ENCODE results near the gene PCK1. TPM values are rescaled to one million over a fixed set of nuclear protein-coding genes. Genes with fewer than 3 reads are reported as not detected.

Gene PCK1
- total and polyA plus RNA-seq, 2 of the 13 experiments (the other 11 are each of a cell fraction or from before 2014, with no cell fraction given): 6.5 to 12.6 TPM

- TF ChIP-seq, protein P1, sequence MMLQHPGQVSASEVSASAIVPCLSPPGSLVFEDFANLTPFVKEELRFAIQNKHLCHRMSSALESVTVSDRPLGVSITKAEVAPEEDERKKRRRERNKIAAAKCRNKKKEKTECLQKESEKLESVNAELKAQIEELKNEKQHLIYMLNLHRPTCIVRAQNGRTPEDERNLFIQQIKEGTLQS (CRISPR knock-in tag; IDR thresholded peaks at IDR 0.05): no peak
- no peak for TF ChIP-seq HINFP (CRISPR knock-in tag; IDR thresholded peaks at IDR 0.05; ENCODE audit: low read depth)
- no peak for TF ChIP-seq ELK4 (CRISPR knock-in tag; IDR thresholded peaks at IDR 0.05; ENCODE audit: borderline replicate concordance)
- TF ChIP-seq ZNF747 (CRISPR knock-in tag; IDR thresholded peaks at IDR 0.05; ENCODE audit: borderline replicate concordance): no peak
- 0 out of 2 replicates have a peak, but pooled peaks have one; percentile 19 for TF ChIP-seq TEAD2 (CRISPR knock-in tag; IDR thresholded peaks at IDR 0.05)
- TF ChIP-seq SMAD9 (CRISPR knock-in tag; IDR thresholded peaks at IDR 0.05): no peak
- no peak for TF ChIP-seq GLI4 (CRISPR knock-in tag; IDR thresholded peaks at IDR 0.05; ENCODE audit: borderline replicate concordance)
- no peak for TF ChIP-seq PHF5A (CRISPR knock-in tag; IDR thresholded peaks at IDR 0.05; ENCODE audit: low read depth, unreplicated experiment)
- TF ChIP-seq, protein P2, sequence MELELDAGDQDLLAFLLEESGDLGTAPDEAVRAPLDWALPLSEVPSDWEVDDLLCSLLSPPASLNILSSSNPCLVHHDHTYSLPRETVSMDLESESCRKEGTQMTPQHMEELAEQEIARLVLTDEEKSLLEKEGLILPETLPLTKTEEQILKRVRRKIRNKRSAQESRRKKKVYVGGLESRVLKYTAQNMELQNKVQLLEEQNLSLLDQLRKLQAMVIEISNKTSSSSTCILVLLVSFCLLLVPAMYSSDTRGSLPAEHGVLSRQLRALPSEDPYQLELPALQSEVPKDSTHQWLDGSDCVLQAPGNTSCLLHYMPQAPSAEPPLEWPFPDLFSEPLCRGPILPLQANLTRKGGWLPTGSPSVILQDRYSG (CRISPR knock-in tag; IDR thresholded peaks at IDR 0.05): 0 out of 2 replicates have a peak, but pooled peaks have one; percentile 57
- TF ChIP-seq PTBP1 (IDR thresholded peaks at IDR 0.05; ENCODE audit: low read depth, low read length, poor library complexity, severe bottlenecking): no peak
- peak; percentile 78; the same call in 1 of the 2 replicates for TF ChIP-seq TARDBP (CRISPR knock-in tag; IDR thresholded peaks at IDR 0.05)
- no peak for TF ChIP-seq ZNF260 (CRISPR knock-in tag; IDR thresholded peaks at IDR 0.05; ENCODE audit: borderline replicate concordance, low read depth)
- TF ChIP-seq ZNF121 (CRISPR knock-in tag; IDR thresholded peaks at IDR 0.05): no peak; the same call in 1 of the 2 replicates
- TF ChIP-seq ZNF205 (CRISPR knock-in tag; IDR thresholded peaks at IDR 0.05): peak; percentile 59; the same call in 1 of the 2 replicates
- TF ChIP-seq ELF1 (CRISPR knock-in tag; IDR thresholded peaks at IDR 0.05): no peak
- TF ChIP-seq, protein P3, sequence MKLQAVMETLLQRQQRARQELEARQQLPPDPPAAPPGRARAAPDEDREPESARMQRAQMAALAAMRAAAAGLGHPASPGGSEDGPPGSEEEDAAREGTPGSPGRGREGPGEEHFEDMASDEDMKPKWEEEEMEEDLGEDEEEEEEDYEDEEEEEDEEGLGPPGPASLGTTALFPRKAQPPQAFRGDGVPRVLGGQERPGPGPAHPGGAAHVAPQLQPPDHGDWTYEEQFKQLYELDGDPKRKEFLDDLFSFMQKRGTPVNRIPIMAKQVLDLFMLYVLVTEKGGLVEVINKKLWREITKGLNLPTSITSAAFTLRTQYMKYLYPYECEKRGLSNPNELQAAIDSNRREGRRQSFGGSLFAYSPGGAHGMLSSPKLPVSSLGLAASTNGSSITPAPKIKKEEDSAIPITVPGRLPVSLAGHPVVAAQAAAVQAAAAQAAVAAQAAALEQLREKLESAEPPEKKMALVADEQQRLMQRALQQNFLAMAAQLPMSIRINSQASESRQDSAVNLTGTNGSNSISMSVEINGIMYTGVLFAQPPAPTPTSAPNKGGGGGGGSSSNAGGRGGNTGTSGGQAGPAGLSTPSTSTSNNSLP (IDR thresholded peaks at IDR 0.05; ENCODE audit: low read depth, low read length): no peak
- TF ChIP-seq ZNF670 (CRISPR knock-in tag; IDR thresholded peaks at IDR 0.05; ENCODE audit: borderline replicate concordance): peak; percentile 88; the same call in 1 of the 2 replicates
- no peak for TF ChIP-seq KMT2B (CRISPR knock-in tag; IDR thresholded peaks at IDR 0.05)
- TF ChIP-seq, protein P4, sequence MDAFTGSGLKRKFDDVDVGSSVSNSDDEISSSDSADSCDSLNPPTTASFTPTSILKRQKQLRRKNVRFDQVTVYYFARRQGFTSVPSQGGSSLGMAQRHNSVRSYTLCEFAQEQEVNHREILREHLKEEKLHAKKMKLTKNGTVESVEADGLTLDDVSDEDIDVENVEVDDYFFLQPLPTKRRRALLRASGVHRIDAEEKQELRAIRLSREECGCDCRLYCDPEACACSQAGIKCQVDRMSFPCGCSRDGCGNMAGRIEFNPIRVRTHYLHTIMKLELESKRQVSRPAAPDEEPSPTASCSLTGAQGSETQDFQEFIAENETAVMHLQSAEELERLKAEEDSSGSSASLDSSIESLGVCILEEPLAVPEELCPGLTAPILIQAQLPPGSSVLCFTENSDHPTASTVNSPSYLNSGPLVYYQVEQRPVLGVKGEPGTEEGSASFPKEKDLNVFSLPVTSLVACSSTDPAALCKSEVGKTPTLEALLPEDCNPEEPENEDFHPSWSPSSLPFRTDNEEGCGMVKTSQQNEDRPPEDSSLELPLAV (CRISPR knock-in tag; conservative IDR thresholded peaks at IDR 0.05; ENCODE audit: low read depth): no peak
- TF ChIP-seq RELA (CRISPR knock-in tag; IDR thresholded peaks at IDR 0.05): no peak
- no peak for TF ChIP-seq GFI1 (CRISPR knock-in tag; IDR thresholded peaks at IDR 0.05; ENCODE audit: borderline replicate concordance)
- TF ChIP-seq SAFB2 (CRISPR knock-in tag; IDR thresholded peaks at IDR 0.05; ENCODE audit: borderline replicate concordance, low read depth): peak; percentile 27; the same call in 1 of the 2 replicates
Measured at GRCh38 chr20:57586370-57586793, 25.5 kb downstream of the PCK1 start (continued).
